G401.6 (cell line): Measurements from ENCODE around the gene TRMT10B.
"Not testable (repeated sequence)": the region's sequence is repeated elsewhere in the genome, so short reads cannot be mapped to it uniquely, and the experiment has no call there.

Experiments
- FAIRE-seq: peaks from 2 replicates; lab custom pipeline; 2012; peaks lifted over from hg19 to GRCh38; lab: Jason Lieb, UNC

Gene TRMT10B

GRCh38 chr9:37801287-37801850 lies 47.8 kb downstream of the TRMT10B start:
- no peak for FAIRE-seq

GRCh38 chr9:37801959-37802711 lies 48.5 kb downstream of the TRMT10B start:
- FAIRE-seq = no peak

GRCh38 chr9:37806271-37806670 lies 52.7 kb downstream of the TRMT10B start:
- FAIRE-seq = no peak

GRCh38 chr9:37809676-37810075 lies 56.1 kb downstream of the TRMT10B start:
- FAIRE-seq = not testable (repeated sequence)

GRCh38 chr9:37811906-37812476 lies 58.4 kb downstream of the TRMT10B start:
- peak; percentile 45 for FAIRE-seq

- no peak for FAIRE-seq
These were observed 59.3 kb downstream of the TRMT10B start for GRCh38 chr9:37812773-37813379.

- FAIRE-seq = no peak
These were observed 65.2 kb downstream of the TRMT10B start for GRCh38 chr9:37818849-37819248.

GRCh38 chr9:37820142-37820541 lies 66.5 kb downstream of the TRMT10B start:
- no peak for FAIRE-seq

- FAIRE-seq = not testable (repeated sequence)
These were observed 71.6 kb downstream of the TRMT10B start for GRCh38 chr9:37825174-37825573.

GRCh38 chr9:37827483-37828165 lies 74.0 kb downstream of the TRMT10B start:
- no peak for FAIRE-seq
